GM19324 (cell line): ENCODE results near the gene DRD2.
A peak's percentile ranks its signal among the peaks of the same experiment; 100 is the strongest.

ENCODE experiments used
- ATAC-seq: cut with Tn5 transposase; IDR thresholded peaks from one replicate; pipeline ENCODE4 v1.9.1; 2021; ENCODE audit warnings: mild to moderate bottlenecking, moderate library complexity; ENCODE audit not compliant: unreplicated experiment, low FRiP score

The DRD2 gene

DNA sequence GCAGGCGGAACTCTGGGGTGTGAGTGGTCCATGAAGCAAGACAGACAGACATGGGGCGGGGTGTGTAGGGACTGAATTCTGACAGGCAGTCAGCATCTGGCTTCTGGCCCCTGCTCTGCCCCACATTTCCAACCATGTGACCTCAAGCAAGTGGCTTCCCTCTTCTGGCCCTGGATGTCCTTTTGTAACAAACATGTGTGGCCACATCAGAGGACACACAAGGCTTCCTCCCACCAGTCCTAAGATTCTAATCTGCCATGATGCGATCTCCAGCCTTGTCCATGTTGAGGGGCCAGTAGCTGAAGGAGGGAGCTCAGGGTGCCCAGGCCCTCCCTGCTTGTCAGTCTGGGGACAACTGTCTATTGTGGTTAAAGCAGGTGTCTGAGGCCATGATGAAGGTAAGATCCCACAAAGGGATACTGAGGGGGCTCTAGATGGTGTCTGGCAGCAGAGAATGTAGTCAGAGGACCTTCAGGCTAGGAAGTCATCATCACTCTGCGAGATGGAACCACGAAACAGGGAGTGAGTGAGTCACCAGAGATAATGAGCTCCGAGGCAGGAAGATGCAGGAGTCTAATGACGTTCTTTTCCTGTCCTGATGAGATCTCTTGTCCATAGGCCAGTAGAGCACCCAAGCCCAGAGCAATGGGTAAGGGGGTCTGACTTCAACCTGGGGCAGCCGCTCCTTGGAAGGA lies 27.4 kb downstream of the DRD2 start:
- ATAC-seq = no peak

DNA sequence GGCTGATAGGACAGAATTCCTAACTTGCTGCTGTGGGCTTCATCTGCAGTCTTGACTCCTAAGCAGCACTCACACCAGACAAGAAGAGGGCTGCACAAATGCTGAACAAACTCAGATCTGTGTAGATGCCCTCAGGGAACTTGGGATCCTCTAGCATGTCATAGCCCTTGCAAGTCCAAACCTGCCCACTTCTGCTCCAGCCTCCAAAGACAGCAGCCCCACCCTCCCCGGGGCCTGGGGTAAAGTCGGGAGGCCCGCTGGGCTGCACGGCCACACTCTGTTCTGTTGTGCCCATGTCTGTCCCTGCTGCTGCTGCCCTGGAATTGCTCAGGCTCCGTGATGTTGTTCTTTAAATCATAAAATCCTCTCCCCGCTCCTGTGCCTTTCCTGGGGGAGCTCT lies 28.3 kb downstream of the DRD2 start:
- ATAC-seq = no peak

DNA sequence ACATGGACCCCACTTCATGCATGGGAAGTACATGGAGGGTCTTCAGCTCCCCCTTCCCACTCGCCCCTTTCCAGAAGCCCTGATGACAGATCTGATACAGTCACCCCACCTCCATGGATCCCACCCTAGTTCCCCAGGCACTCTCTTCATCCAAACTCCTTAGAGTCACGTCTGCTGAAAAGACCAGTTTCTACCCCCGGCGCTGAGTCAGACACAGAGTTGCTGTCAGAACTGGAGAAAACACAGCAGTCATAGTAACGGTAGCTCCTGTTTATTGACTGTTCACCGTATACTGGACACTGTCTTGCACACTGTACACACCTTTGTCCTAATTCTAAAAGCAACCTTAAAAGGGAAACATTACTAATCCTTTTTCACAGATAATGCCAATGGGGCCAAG lies 29.1 kb downstream of the DRD2 start:
- ATAC-seq = no peak

DNA sequence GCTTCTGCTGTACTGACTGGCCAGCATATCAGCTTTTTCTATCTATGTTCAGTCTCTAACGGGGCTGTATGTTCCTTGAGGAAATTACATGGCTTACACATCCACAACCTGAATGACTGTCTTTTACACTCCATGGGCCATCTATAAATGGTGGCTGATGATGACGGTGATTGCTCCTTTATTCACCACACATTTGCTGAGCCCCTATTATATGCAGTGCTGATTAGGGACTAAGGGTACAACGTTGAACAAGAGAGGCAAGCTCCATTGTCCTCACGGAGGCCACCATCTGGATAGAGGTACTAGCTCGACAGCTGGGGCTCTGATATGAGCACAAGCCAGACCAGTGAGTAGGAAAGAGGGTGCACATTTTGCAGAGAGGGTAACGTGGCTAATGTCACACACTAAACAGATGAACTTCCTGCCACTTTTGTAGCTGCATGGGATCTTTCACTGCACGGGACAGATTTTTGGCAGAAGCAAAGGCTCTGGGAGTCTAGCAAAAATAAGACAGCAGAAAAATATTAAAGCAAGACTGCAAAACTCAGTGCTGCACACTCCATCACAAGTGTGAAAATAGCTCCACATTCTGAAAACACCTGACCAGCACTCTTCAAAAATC lies 30.6 kb downstream of the DRD2 start:
- no peak for ATAC-seq

DNA sequence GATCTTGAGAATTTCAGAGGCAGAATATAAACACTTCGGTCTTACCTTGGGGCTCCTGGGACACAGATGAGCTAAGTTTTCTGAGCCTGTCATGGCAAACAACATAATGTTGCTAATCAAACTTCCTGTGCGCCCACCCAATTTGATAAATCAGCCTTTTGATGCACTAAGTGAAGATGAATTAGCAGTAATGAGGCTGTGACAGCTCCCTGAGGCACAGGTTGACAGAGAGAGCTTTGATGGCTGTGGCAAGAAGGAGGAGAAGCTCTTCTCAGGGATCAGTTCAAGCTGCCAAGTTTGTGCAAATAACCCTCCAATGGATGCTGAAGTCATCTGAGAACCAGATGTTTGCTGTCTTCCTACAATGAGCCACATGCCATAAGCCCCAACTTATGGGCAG lies 34.4 kb downstream of the DRD2 start:
- ATAC-seq = no peak

DNA sequence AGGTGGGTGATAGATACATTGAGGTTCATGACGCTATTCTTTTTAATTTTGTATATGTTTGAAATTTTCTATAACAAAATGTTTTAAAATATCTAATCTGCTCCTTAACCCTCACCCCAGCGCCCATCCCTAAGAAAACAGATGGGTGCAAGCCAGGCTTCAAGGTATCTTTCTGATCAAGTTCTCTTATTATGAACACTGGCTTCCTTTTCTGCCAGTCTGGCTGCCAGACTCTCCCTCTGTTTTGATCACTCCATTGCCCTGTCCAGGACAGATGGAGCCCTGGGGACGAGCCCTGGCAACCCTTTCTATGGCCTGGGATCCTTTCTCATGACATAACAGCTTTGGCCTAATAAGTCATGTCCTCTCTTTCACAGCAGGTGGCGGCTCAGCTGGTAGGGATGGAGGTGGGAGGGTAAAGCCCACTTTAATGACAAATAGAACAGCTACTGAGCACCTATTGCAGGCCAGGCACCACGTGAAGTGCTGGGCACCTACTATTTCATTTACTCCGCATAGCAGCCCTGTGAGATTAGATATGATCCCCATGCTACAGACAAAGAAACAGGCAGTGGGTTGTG lies 38.4 kb downstream of the DRD2 start:
- no peak for ATAC-seq

DNA sequence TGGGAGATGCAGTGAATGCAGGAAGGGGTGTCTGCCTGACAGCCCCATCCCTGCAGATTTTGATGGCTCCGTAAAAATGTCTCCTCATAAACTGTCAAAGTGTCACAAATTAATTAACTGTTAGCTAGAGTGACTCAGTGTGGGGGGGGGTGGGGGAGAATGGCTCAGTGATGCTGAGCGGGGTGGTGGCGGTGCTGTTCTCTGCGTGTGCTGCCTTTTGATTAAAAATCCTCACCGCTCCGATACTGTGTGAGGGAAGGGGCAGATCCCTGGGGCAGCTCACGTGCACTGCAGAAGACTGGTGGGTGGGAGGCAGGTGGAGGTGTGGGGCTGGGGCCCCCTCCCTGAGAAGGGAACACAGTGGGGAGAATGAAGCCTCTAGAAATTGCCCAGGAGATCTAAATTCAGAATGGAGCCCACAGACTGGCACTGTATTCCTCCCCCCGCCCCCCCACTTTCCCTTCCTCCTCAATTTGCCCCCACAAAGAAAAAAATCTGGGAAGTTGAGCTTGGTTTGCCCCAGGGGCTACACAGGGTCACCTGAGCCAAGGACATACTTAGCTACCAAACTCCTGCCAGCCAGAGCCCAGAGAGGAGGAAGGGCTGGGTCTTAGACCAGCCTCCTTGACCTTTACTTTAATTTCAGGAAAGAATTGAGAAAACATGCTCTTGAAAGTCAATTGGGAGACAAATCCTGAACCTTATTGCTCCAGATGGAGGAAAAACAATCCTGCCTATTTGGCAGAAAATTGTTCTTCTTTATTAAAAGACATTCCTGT lies 39.8 kb downstream of the DRD2 start:
- ATAC-seq = no peak

DNA sequence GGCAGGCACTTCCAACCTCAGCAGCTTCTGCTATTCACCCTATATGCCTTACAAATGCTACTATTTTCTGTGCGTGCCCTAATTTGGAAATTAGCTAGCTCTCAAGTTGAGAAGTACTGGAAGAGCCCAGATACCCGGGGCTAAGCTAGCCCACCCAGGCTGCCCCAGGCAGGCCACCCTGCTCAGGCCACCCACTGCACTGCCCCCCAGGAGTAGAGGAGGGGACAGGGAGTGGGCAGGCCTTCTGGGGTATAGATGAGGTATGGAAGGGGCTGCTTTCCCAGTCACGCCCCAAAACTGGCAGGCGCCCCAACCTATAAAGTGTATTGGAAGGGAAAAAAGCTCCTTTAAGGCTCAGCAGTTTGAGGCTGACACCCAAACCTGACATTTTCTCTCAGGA lies 43.5 kb downstream of the DRD2 start:
- no peak for ATAC-seq

DNA sequence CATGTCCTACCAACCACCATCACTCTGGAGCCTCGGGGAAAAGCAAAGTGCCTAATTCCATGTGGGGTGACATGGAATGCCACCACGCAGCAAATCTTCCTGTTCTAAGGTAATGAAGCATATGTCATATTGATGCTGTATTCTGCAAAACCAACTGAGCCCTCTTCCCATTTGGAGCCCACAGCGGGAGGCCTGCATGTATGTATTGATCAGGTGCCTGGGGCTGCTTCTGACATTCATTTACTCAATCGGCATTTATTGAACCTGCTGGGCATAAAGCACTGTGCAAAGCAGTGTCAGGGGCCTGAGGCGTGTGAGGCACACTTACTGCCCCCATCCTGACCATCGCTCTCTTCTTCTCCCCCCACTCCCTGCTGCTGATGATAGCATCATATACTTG lies 48.5 kb downstream of the DRD2 start:
- no peak for ATAC-seq

DNA sequence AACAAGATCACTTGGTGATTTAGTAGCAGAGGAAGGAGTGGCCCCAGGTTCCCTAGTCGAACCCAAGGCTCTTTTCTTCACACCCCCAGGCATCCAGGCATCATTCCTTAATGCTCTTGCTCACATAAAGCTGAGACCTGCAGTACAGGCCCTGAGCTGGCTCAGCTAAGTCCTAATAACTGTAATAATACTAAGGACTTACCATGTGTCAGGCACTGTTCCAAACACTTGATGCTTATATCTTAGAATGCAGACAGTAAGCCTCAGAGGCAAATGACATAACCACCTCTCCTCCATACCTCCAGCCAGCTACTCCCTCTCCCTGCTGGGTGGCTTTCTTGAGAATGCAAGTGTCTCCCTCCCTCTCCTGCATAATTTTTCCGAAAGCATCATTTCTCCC lies 54.4 kb downstream of the DRD2 start:
- no peak for ATAC-seq

DNA sequence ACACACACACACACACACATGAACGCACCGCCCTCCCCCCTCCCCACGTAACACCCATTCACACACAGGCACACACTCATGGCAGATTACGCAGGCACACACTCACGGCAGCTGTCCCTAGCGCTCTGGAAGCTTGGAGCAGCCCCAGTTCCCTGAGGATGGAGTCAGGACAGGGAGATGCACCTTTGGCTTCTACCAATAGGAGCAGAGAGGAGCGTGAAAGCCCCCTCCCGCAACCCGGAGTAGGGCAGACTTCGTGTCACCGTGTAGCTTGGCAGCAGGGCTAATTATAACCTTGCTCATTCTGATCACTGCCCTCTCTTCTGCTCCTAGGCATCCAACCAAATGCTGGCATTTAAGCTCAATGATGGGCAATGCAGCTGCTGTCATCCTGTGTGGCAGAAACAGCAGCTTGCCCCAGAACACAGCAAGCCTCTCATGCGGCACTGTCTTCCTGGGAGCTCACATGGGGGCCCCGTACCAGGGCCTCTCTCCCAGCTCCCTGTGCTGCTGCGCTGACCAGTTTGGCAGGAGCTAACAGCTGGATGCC lies 55.7 kb downstream of the DRD2 start:
- no peak for ATAC-seq

DNA sequence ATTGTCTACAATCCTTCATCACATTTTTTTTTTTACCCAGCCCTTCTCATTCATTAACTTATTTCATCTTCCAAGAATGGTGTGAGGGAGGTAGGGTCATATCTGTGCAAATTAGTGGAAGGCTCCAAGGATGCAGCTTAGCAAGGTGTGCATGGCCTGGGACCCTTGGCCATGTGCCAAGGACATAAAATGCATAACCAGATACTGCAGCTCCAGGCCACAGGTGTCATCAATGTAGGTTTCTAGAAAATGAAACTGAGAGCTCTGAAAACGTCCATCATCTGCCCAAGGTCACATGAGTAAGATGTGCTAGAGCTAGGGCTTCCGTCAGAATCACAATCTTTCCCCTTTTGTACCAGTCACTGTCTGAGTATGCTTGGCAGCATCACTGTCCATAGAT lies 57.8 kb downstream of the DRD2 start:
- ATAC-seq = peak; percentile 56

DNA sequence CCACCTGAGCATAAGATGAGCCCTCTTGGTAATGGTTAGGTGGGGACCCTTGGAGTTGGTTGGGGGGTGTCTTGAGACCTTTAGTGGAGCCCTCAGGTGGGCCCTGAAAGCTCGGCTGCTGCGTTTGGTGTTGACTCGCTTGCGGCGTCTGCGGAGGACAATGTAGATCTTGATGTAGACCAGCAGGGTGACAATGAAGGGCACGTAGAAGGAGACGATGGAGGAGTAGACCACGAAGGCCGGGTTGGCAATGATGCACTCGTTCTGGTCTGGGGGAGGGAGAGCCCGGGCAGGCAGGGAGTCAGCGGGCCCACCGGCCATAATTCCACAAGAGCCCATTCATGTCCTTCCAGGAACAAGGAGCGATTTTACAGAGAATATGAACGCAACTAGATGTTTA lies 59.9 kb downstream of the DRD2 start:
- ATAC-seq = no peak

DNA sequence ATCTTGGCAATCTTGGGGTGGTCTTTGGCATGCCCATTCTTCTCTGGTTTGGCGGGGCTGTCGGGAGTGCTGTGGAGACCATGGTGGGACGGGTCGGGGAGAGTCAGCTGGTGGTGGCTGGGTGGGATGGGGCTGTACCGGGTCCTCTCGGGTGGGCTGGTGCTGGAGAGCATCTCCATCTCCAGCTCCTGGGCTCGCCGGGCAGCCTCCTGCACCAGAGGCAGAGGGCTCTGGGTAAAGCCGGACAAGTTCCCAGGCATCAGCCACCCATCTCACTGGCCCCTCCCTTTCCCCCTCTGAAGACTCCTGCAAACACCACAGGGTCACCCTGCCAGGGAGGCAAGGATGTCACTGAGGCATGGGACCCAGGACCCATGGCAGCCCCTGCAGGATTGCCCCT lies 62.5 kb downstream of the DRD2 start:
- no peak for ATAC-seq

DNA sequence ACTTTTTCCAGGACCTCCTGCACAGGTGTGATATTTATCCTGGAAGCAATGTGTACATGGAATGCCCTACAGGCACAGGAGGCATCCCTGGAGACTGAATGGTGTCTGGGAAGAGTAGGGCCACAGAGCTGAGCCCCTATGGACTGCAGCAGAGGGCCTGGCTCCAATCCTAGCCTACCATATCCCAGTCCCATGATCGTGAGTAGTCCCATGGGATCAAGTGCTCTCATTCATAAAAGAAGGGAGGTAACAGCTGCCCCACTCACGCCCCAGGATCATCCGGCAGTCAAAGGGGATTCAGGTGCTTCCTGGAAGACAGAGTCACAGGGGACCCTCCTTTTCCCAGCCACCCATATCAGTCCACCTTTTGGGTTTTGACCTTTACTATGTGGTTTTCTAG lies 63.7 kb downstream of the DRD2 start:
- no peak for ATAC-seq

DNA sequence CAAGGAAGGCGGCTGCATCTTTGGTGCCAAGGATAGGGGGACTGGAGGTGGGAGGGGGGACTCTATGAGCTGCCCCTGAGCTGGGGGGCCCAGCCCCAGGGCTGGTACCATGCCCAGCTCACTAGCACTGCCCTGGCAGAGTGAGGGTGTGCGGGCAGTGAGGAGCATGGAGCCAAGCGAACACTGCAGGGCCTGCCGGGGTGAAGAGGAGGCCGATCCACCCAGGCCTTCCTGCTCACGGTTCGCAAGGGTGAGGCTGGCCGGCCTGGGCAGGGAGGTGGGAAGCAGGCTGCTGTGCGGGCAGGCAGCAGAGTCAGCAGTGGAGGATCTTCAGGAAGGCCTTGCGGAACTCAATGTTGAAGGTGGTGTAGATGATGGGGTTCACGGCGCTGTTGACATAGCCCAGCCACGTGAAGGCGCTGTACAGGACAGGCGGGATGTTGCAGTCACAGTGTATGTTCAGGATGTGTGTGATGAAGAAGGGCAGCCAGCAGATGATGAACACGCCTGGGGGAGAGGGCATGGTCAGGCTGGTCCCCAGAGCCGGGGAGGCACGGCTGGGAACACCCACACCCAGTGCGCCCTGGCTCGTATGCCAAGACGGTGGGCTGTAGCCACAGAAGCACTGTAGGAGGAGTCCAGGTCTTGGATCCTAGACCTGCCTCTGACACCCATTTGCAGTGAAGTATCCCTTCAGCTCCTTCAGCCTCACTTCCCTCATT lies 64.6 kb downstream of the DRD2 start:
- ATAC-seq = no peak

DNA sequence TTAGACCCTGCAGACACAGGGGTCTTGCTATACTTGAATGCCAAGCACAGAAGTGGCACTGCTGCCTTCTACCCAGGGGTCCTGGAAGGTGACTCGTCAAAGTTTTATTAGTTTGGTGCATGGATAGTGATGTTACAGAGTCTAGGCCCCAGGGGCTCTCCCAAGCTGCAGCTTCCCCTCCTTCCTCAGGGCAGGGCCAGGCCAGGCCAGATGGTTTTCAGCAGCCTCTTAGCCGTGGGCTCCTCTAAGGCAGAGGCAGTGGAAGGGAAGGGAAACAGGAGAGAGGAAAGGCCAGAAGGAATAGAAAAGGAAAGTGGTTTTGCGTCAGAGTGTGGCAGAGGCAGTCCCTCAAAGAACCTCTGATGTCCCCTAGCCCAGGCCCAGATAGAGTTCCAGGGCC lies 65.7 kb downstream of the DRD2 start:
- ATAC-seq = no peak

DNA sequence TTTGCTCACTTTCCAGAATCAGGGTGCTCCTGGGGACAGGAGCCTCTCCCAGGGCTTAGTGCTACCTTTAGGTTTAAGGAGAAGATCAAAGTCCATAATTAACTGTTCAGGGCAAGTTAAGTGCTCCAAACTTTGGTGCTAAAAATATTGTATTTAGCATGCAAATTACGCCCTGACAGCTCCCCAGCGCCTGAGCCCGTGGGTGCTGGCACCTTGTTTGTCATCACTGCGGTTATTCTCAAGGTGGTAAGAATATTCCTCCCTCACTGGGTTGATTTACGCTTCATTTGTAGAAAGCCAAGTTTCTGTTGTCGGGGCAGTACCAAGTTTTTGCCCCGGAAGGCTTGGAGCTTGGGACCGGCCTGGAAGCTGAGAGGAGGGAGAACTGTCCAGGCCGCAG lies 66.3 kb downstream of the DRD2 start:
- ATAC-seq = no peak

DNA sequence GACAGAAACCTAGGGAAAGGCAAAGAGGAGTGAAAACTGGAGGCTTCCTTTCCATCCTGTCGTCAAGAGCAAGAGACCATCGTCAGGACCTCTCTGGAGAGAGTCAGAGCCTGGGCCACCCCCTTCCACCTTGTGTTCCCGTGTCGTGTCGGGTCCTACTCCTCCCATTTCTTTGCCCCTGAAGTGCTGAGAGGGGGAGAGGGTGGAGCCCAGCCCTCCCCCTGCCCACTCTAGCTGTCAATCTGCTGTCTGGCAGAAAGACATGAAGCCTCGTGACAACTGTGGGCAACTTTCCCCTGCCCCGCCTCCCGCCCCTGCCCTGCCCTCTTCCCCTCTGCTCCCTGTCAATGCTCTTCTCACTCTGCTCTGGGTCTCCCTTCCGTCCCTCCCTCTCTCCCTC lies 67.0 kb downstream of the DRD2 start:
- ATAC-seq = no peak

DNA sequence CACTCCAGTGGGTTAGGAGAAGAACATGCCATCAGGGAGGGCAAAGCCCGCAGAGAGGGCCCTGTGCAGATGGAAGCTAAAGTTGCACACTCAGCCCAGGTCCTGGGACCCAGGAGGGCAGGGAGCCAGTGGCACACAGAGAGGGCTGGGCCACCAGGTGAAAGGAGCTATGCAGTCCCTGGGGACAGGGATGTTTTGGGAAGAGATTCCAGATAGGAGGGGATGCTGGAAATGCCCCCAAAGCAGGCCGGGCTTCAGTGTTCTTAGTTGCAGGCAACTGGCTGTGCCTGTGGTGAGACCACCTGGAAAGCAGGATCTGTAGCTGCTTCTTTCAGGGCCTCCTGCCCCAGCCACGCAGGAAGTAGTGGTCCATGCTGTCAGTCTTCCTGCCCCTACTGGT lies 68.0 kb downstream of the DRD2 start:
- no peak for ATAC-seq
